Left ventricle myocardium superior (tissue), 1 donor: Measurements from ENCODE around the gene ANKRD10. TPM values are rescaled to one million over a fixed set of nuclear protein-coding genes. Genes with fewer than 3 reads are reported as not detected.
A peak's percentile ranks its signal among the peaks of the same experiment; 100 is the strongest.
"Not testable (repeated sequence)": the region's sequence is repeated elsewhere in the genome, so short reads cannot be mapped to it uniquely, and the experiment has no call there.

Source experiments
- ATAC-seq: fragments of 200-7000 bp; cut with Tn5 transposase; one replicate; pipeline ENCODE4 v1.9.1; 2020; ENCODE audit warnings: mild to moderate bottlenecking, moderate library complexity
- DNase-seq: peaks from one replicate; pipeline ENCODE4 v3.0.0-alpha.2; 2020
- intact Hi-C: fragments of 100-400 bp; cut with micrococcal nuclease; formaldehyde crosslinking; loops from one replicate; pipeline ENCODE4 v1.11.0; 2022
- long read RNA-seq: library from polyadenylated mRNA; unstranded; transcript quantifications from one replicate; pipeline ENCODE4 v2.0.0, GENCODE V29; 2021
- total RNA-seq: library from RNA; stranded (reverse); fragmentation: NEBNext Ultra II Directional; extraction: Animal tissue kit (Norgen Biotek cat#: 25700); gene quantifications from one replicate; pipeline ENCODE4 v1.2.1, GENCODE V29; 2021
- donor health status: DM: no; HTN: yes; CAD: no; lungs with severe emphysema.

The ANKRD10 gene
- total RNA-seq = 49.4 TPM
- long read RNA-seq, transcript ANKRD10-201 (6 exons, 2,495 nt) = major isoform, 21 of 50 reads
- long read RNA-seq, partial matches to known transcripts = 10 of 50 reads
- long read RNA-seq, other reads (novel, unspliced or antisense) = 18 of 50 reads

DNA sequence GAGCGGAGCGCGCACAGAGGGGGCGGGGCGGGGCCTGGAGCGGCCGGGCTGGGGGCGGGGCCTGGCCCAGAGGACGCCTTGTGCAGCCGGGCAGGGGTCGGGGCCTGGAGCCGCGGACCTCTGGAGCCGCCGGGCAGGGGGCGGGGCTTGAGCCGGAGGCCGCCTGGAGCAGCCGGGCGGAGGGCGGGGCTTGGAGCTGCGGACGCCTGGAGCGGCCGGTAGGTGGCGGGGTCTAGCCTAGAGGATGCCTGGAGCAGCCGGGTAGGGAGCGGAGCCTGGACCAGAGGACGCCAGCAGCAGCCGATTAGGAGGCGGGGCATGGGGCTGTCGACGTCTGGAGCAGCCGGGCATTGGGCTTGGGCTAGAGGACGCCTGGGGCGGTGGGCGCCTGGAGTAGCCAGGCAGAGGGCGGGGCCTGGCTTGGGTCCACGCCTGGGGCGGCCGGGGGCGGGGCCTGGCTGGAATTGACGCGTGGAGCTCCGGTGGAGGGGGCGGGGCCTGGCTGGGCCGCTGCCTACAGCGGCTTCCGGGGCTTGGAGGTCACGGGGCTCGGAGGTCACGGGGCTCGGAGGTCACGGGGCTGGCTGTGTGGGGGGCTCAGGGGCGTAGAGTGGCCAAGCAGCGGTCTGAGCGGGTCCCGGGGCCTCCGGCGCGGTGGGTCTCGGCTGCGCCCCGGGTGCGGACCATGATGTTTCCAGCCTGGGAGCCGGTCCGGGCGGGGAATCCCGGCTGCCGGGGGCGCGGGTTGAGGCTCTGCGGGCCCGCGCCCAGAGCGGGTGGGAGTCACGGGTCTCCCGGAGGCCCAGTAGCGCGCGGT, at the start of gene ANKRD10:
Gene ANKRD10 (minus strand): TSS at position 13 of the 817 bp plus-strand sequence. CDS start 135 bp downstream, outside the sequence.
- ATAC-seq (peak; percentile 92), DNase-seq (peak; percentile 99)
- intact Hi-C loops = no loop called here

GRCh38 chr13:110964229-110965037, 49.6 kb upstream of the ANKRD10 start:
- ATAC-seq = no peak
- intact Hi-C loops = no loop called here
- DNase-seq = no peak

DNA sequence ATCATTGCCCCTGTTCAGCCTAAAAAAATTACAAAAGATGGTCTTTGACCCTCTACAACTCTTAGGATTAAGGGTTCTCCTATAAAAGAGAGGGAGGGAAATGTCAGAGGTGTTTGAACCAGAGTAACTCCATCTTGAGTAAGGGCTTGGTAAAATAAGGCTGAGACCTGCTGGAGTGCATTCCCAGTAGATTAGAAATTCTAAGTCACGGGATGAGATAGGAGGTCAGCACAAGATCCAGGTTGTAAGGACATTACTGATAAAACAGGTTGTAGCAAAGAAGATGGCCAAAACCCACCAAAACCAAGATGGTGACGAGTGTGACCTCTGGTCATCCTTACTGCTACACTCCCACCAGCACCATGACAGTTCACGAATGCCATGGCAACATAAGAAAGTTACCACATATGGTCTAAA, 48.7 kb upstream of the ANKRD10 start:
- intact Hi-C loops = no loop called here
- DNase-seq (no peak), ATAC-seq (no peak)

GRCh38 chr13:110961959-110962358, 47.1 kb upstream of the ANKRD10 start:
- no peak for DNase-seq
- ATAC-seq = no peak
- intact Hi-C loops = no loop called here

- intact Hi-C loops = no loop called here
- ATAC-seq (no peak), DNase-seq (no peak)
Observed at GRCh38 chr13:110960204-110960603, 45.3 kb upstream of the ANKRD10 start.

- no peak for ATAC-seq
- intact Hi-C loops = no loop called here
Observed at GRCh38 chr13:110957931-110958330, 43.1 kb upstream of the ANKRD10 start.

DNA sequence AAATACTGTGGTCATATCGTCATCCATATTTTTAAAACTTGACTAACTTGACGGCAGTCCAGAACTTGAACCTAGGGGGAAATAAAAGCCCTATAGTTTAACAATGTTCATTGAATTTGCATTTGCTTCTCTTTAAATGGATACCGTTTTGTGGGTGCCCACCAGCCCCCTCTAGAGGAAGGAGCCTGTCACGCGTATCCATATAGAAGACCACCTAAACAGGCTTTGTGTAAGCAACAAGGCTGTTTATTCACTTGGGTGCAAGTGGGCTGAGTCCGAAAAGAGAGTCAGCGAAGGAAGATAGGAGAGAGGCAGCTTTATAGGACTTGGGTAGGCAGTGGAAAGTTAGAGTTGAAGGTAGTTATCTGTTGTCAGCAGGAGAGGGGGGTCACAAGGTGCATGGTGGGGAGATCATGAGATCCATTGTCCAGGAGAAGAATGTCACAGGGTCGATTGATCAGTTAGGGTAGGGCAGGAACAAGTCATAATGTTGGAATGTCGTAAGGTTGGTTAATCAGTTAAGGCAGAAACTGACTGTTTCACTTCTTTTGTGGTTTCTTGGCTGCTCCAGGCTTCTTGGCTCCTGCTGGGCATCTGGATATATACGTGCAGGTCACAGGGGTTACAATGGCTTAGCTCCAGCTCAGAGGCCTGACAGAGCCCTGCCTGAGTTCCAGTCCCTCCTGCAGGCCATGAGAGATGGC, 42.5 kb upstream of the ANKRD10 start:
- intact Hi-C loops = no loop called here

More at GRCh38 chr13:110957931-110958330, 43.1 kb upstream of the ANKRD10 start:
- DNase-seq = no peak

DNA sequence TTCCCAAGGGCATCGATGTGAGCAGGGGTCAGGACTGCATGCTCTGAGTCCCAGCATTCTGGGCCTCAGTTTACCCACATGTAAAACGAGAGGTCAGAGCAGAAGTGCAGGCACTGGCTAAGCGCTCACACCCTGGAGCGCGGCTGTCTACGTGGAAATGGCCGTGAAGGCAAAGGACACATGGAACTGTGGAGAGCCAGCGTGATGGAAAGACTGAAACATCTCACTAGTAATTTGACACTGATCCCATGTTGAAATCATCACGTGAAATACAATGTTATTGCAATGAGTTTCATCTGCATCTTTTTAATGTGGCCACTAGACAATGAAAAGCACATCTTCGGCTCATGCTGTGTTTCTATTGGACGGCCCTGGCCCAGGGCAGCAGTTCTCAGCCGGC, 41.3 kb upstream of the ANKRD10 start:
- DNase-seq, intact Hi-C loops, ATAC-seq: not testable (repeated sequence)

More for the DNA sequence above, 42.5 kb upstream of the ANKRD10 start:
- DNase-seq (no peak), ATAC-seq (no peak)

- DNase-seq, ATAC-seq, intact Hi-C loops: not testable (repeated sequence)
Observed at GRCh38 chr13:110955608-110956007, 40.7 kb upstream of the ANKRD10 start.

DNA sequence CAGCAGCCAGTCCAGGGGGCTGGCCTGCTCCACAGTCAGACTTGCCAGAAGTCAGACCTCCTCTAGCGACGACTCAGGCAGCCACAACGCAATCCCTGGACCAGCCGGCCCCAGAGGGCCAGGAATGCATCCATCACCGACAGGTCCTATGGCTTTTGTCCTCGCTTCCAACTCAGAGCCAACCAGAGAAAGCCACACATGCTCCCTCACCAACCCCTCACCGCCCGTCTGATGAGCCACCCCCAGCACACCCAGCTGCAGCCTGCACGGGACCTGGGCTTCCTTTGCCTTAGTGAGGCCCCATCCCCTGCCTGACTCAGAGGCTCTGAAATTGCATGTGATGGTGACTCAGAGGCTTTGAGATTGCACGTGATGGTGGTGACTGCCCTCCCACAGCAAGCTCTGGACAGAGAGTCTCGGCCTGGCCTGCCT, 40.2 kb upstream of the ANKRD10 start:
- intact Hi-C loops, DNase-seq: not testable (repeated sequence)
- ATAC-seq = peak; percentile 86

DNA sequence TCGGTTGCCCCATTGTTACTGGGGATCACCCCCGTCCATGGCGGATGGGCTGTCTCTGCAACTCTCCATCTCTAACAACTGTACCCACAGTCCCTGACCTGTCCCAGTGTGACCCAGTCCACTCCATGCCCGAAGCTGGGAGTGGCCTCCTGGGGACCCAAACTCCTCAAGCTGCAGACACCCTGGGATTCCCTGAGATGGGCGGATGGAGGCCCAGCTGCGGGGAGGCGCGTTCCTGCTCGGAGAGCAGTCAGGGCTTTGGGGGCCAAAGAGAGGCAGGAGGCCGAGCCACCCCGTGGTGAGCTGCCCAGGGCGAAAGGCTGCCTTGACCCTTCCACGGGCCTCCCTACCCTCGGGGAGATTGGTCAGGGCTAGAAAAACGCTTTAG, 39.7 kb upstream of the ANKRD10 start:
- intact Hi-C loops, ATAC-seq, DNase-seq: not testable (repeated sequence)

GRCh38 chr13:110953833-110954532, 39.1 kb upstream of the ANKRD10 start:
- ATAC-seq (no peak), DNase-seq (no peak)
- intact Hi-C loops = no loop called here

DNA sequence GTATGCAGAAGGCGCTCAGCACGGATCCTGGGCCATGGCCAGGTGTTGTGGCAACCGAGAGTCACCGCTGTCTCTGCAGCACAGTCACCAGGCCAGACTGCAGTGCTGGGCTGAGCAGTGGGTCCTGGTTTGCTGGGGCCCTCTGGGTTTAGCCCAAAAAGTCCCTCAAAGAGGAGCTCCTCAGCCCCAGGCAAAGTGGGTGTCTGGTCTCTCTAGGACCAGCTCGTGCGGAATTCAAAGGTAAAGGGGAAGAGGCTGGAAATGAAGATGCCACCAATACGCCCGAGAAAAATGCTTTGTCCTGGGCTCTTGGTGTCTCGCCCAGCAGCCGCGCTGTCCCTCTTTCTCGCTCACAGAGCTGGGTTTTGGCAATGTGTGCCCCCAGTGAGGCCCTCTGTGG, 38.5 kb upstream of the ANKRD10 start:
- intact Hi-C loops = no loop called here
- DNase-seq (no peak), ATAC-seq (no peak)

GRCh38 chr13:110952135-110952534, 37.3 kb upstream of the ANKRD10 start:
- ATAC-seq, intact Hi-C loops: not testable (repeated sequence)

DNA sequence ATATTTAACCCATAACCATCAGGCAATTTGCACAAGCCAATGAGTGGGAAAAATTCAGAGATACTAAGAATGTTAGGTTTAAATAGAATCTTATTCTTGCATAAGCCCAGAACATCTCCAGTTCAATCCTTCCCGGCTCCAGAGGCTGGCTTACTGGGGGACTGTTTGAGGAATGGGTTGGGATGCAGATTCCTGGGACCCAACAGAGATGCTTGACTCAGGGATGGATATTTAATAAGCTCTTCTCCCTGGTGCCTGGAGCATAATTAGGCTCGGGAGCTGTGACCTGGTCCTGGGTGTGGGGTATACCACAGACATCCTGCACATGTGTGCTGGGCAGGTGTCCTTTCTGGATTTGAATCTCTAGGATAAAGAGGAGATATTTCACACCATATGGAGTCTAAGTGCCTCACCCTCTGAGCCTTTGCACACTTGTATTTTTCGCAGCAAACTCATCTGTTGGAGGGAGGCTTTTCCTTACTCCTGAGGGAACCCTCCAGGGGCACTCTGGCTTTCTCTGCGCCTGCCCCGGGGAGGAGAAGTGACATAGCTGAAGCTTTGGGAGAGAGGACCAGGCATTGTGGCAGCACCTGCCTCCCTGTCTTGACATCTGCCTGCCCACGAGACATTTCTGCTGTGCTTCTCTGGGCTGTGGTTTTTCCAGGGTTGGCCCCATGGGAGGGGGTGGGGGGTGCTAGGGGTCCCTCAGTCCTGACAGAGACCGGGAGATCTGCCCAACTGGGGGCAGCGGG, 36.1 kb upstream of the ANKRD10 start:
- ATAC-seq = no peak
- intact Hi-C loops = no loop called here
- DNase-seq = no peak

More at GRCh38 chr13:110952135-110952534, 37.3 kb upstream of the ANKRD10 start:
- DNase-seq = not testable (repeated sequence)

- intact Hi-C loops = no loop called here
- DNase-seq (no peak), ATAC-seq (no peak)
Observed at GRCh38 chr13:110950356-110950755, 35.5 kb upstream of the ANKRD10 start.

GRCh38 chr13:110949628-110950027, 34.8 kb upstream of the ANKRD10 start:
- no peak for ATAC-seq
- intact Hi-C loops = no loop called here

DNA sequence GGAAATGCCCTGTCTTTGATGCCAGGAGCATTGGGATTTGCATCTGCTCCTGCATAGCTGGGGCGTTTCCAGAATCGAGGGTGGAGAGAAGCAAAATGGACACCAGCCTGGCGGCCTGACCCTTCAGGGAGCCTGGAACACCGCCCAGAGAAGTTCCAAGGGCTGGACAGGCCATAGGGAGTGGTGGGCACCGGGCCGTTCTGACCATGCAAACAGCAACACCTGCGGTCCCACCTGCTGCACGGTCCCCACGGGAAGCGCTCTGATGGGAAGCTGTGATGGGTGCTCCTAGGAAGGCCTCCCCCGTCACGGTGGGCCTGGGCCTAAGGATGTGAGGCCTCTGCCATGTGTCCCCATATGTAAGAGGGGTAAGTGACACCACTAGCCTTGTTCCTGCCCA, 34.2 kb upstream of the ANKRD10 start:
- intact Hi-C loops = no loop called here
- no peak for ATAC-seq
- no peak for DNase-seq

More at GRCh38 chr13:110949628-110950027, 34.8 kb upstream of the ANKRD10 start:
- DNase-seq = no peak
